ENCODE results near the gene BPIFB6.

Gene BPIFB6

GRCh38 chr20:33093074-33093473 lies 61.6 kb downstream of the BPIFB6 start:
- no peak for DNase-seq

- no peak for DNase-seq
Observed at GRCh38 chr20:33093582-33093981, 62.1 kb downstream of the BPIFB6 start.

Measured in midbrain (tissue), 1 donor.